Uterus (tissue), 2 donors: ENCODE measurements around the gene IL20RB.

ENCODE experiments used
- CTCF ChIP-seq, 4 experiments: fragments of 200-600 bp in 2 of 4; fragments of 450-650 bp in 2 of 4; sonication (generic) in 2 of 4; IDR thresholded peaks; one replicate each; pipeline ENCODE4 v1.5.1; 2016 to 2019; ENCODE audit warnings: antibody characterized with exemption in 4 of 4, mild to moderate bottlenecking in 2 of 4, moderate library complexity in 1 of 4
- POLR2A ChIP-seq, 2 donors: fragments of 450-650 bp; IDR thresholded peaks; one replicate each; pipeline ENCODE4 v1.6.1; 2016; ENCODE audit warnings: antibody characterized with exemption in 2 of 2, mild to moderate bottlenecking in 1 of 2, moderate library complexity in 1 of 2

GRCh38 chr3:137041251-137041650 lies 83.5 kb downstream of the IL20RB start:
- TF ChIP-seq POLR2A (IDR thresholded peaks at IDR 0.05) = no peak
- TF ChIP-seq CTCF (IDR thresholded peaks at IDR 0.05) = no peak
